Panc1 (cell line): ENCODE measurements around the gene IMPG1. TPM values are rescaled to one million over a fixed set of nuclear protein-coding genes. Genes with fewer than 3 reads are reported as not detected.

Source experiments
- ATAC-seq: fragments of 200-7000 bp; cut with Tn5 transposase; 2 replicates; pipeline ENCODE4 v1.9.1; 2020; ENCODE audit warnings: mild to moderate bottlenecking, moderate library complexity
- BruUV-seq: library from RNA; stranded (reverse); fragments of 400-500 nt; replicated peaks from 2 replicates; lab custom pipeline; 2021; lab: Mats Ljungman, UMichigan
- CTCF ChIA-PET: fragments of 300-600 bp; sonication (Branson Sonifier 250); formaldehyde crosslinking; loops from one replicate; lab custom pipeline; 2022; ENCODE audit warnings: antibody characterized with exemption; lab: Charles Lee
- POLR2A ChIA-PET: fragments of 300-600 bp; sonication (Branson Sonifier 250); formaldehyde crosslinking; loops from one replicate; lab custom pipeline; 2022; ENCODE audit warnings: antibody characterized with exemption; lab: Charles Lee
- DNase-seq: peaks from one replicate; pipeline ENCODE4 v3.0.0-alpha.2; 2010; ENCODE audit warnings: low read depth, low spot score
- H3K27ac ChIP-seq: 2 replicates; pipeline ENCODE4 v1.5.1; 2011; ENCODE audit warnings: mild to moderate bottlenecking, low read length, inconsistent platforms
- H3K27me3 ChIP-seq: fragments of 200-500 bp; sonication (Bioruptor generic); 2 replicates; pipeline ENCODE4 v1.6.0; 2014; ENCODE audit warnings: low read length, inconsistent platforms; ENCODE audit not compliant: control insufficient read depth, insufficient read depth
- H3K36me3 ChIP-seq: fragments of 200-500 bp; sonication (Bioruptor generic); 2 replicates; pipeline ENCODE4 v1.5.1; 2014; ENCODE audit warnings: inconsistent platforms, mild to moderate bottlenecking, low read length, moderate library complexity; ENCODE audit not compliant: control insufficient read depth, insufficient read depth
- H3K4me1 ChIP-seq: 2 replicates; pipeline ENCODE4 v1.5.1; 2011; ENCODE audit warnings: inconsistent platforms, mild to moderate bottlenecking, low read length, moderate library complexity; ENCODE audit not compliant: control insufficient read depth, insufficient read depth
- H3K4me3 ChIP-seq, 2 experiments: 2 replicates each; pipeline ENCODE4 v1.5.1; 2011 to 2012; ENCODE audit warnings: low read depth in 2 of 2, low read length in 2 of 2, mild to moderate bottlenecking in 2 of 2, inconsistent platforms in 1 of 2, moderate library complexity in 1 of 2
- H3K9me3 ChIP-seq: fragments of 200-500 bp; sonication (Bioruptor generic); 2 replicates; pipeline ENCODE4 v1.5.1; 2014; ENCODE audit warnings: low read depth, mild to moderate bottlenecking, inconsistent platforms, low read length, moderate library complexity; ENCODE audit not compliant: control insufficient read depth, insufficient read depth
- POLR2AphosphoS5 ChIP-seq: IDR thresholded peaks from 2 replicates; pipeline ENCODE4 v1.6.1; 2012; ENCODE audit warnings: mild to moderate bottlenecking, low read depth, low read length, moderate library complexity
- SIN3A ChIP-seq: IDR thresholded peaks from 2 replicates; pipeline ENCODE4 v1.6.1; 2012; ENCODE audit warnings: low read depth, mild to moderate bottlenecking, low read length, moderate library complexity, borderline replicate concordance; ENCODE audit not compliant: insufficient read depth
- TCF7L2 ChIP-seq: IDR thresholded peaks from 2 replicates; pipeline ENCODE4 v1.6.1; 2011; ENCODE audit warnings: mild to moderate bottlenecking, low read depth, low read length, inconsistent platforms
- in situ Hi-C: cut with HindIII; loops from 2 replicates; pipeline ENCODE4 v1.10.0; 2016; ENCODE audit warnings: low sequenced_read_pairs, low pct_unique_long_range_greater_than_20kb
- intact Hi-C: fragments of 100-400 bp; cut with micrococcal nuclease; formaldehyde crosslinking; loops from one replicate; pipeline ENCODE4 v1.10.0; 2022; ENCODE audit not compliant: unreplicated experiment
- total RNA-seq: library from RNA; stranded (reverse); gene quantifications from one replicate; pipeline ENCODE4 v1.2.1, GENCODE V29; 2021; ENCODE audit not compliant: unreplicated experiment
- TF ChIP-seq, protein P1 (sequence below): fragments of 450-650 bp; IDR thresholded peaks from 2 replicates; pipeline ENCODE4 v1.5.1; 2017; ENCODE audit warnings: mild to moderate bottlenecking
- TF ChIP-seq, protein P2 (sequence below), 2 experiments: IDR thresholded peaks; 2 replicates each; pipeline ENCODE4 v1.6.1; 2011 to 2012; ENCODE audit warnings: low read depth in 2 of 2, control low read depth in 1 of 2, low read length in 1 of 2, mild to moderate bottlenecking in 1 of 2, moderate library complexity in 1 of 2; ENCODE audit not compliant: insufficient read depth in 1 of 2

IMPG1 gene
- total RNA-seq, 1 experiment from 2014 or later: not detected

DNA sequence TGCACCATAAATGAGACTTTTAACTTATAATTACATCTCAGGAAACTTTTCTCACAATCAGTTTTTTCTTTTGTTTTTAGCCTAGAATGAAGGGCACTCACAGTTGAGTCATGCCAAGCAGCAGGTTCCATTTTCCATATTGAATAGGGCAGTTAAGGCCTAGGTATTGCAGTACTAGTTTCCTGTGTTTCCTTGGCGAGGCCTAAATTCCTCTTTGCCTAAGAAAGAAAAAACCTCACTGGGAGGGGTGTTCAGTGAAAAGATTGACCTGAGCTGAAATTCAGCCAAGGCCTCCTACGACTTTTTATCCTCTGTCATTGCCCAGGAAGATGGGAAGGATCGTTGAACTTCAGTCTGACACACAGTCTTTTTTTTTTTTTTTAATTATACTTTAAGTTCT is 85.5 kb downstream of the IMPG1 start:
- Histone ChIP-seq H3K4me1 (no peaks in the 10 kb centered on the region), H3K27ac (no peak overlapping the region), H3K4me3 (no peak overlapping the region), H3K36me3 (no peaks in the 10 kb centered on the region), H3K27me3 (no peaks in the 10 kb centered on the region), H3K9me3 (no peaks in the 10 kb centered on the region)
- intact Hi-C loops (no loop called here), in situ Hi-C loops (no loop called here)
- ChIA-PET POLR2A (no interaction called here), CTCF (no interaction called here)
- TF ChIP-seq POLR2AphosphoS5 (no peak), SIN3A (no peak), TCF7L2 (no peak)
- TF ChIP-seq, protein P1, sequence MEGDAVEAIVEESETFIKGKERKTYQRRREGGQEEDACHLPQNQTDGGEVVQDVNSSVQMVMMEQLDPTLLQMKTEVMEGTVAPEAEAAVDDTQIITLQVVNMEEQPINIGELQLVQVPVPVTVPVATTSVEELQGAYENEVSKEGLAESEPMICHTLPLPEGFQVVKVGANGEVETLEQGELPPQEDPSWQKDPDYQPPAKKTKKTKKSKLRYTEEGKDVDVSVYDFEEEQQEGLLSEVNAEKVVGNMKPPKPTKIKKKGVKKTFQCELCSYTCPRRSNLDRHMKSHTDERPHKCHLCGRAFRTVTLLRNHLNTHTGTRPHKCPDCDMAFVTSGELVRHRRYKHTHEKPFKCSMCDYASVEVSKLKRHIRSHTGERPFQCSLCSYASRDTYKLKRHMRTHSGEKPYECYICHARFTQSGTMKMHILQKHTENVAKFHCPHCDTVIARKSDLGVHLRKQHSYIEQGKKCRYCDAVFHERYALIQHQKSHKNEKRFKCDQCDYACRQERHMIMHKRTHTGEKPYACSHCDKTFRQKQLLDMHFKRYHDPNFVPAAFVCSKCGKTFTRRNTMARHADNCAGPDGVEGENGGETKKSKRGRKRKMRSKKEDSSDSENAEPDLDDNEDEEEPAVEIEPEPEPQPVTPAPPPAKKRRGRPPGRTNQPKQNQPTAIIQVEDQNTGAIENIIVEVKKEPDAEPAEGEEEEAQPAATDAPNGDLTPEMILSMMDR: no peak
- TF ChIP-seq, protein P2, sequence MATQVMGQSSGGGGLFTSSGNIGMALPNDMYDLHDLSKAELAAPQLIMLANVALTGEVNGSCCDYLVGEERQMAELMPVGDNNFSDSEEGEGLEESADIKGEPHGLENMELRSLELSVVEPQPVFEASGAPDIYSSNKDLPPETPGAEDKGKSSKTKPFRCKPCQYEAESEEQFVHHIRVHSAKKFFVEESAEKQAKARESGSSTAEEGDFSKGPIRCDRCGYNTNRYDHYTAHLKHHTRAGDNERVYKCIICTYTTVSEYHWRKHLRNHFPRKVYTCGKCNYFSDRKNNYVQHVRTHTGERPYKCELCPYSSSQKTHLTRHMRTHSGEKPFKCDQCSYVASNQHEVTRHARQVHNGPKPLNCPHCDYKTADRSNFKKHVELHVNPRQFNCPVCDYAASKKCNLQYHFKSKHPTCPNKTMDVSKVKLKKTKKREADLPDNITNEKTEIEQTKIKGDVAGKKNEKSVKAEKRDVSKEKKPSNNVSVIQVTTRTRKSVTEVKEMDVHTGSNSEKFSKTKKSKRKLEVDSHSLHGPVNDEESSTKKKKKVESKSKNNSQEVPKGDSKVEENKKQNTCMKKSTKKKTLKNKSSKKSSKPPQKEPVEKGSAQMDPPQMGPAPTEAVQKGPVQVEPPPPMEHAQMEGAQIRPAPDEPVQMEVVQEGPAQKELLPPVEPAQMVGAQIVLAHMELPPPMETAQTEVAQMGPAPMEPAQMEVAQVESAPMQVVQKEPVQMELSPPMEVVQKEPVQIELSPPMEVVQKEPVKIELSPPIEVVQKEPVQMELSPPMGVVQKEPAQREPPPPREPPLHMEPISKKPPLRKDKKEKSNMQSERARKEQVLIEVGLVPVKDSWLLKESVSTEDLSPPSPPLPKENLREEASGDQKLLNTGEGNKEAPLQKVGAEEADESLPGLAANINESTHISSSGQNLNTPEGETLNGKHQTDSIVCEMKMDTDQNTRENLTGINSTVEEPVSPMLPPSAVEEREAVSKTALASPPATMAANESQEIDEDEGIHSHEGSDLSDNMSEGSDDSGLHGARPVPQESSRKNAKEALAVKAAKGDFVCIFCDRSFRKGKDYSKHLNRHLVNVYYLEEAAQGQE (IDR thresholded peaks at IDR 0.05; ENCODE audit: insufficient read depth in 1 of 2, low read depth in 2 of 2, low read length in 1 of 2): no peak
- DNase-seq (no peak), ATAC-seq (no peak)
- no TSS peak for BruUV-seq

DNA sequence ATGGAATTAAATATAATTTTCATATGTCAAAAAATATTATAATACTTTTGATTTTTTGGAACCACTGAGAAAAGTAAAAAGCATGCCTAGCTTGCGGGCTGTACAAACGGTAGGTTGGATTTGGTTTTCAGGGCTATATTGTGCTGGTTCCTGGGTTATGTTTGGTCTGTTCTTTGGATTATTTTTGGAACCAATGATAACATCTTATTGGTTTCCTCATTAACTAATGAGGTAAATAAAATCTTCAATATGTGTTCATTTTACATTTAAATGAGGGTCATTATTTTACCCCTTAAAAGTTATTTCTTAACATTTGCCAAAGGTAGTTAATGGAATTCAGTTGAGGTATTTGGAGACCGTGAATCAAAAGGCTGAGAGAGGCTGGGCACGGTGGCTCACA is 96.6 kb downstream of the IMPG1 start:
- in situ Hi-C loops: no loop called here
- no peaks in the 10 kb centered on the region for H3K4me1 ChIP-seq
- no peaks in the 10 kb centered on the region for H3K9me3 ChIP-seq
- intact Hi-C loops: no loop called here
- no peak overlapping the region for H3K27ac ChIP-seq
- CTCF ChIA-PET: no interaction called here
- POLR2A ChIA-PET: no interaction called here
- H3K27me3 ChIP-seq: no peaks in the 10 kb centered on the region
- H3K36me3 ChIP-seq: no peaks in the 10 kb centered on the region
- DNase-seq: no peak
- ATAC-seq: no peak
- no TSS peak for BruUV-seq
- H3K4me3 ChIP-seq: no peak overlapping the region
- TF ChIP-seq, protein P2 (IDR thresholded peaks at IDR 0.05; ENCODE audit: insufficient read depth in 1 of 2, low read depth in 2 of 2, low read length in 1 of 2): no peak
- TF ChIP-seq TCF7L2 (no peak), SIN3A (no peak), POLR2AphosphoS5 (no peak)
- TF ChIP-seq, protein P1: no peak
